CD4-positive, alpha-beta T cell treated with Interleukin-6 for 4 hours (primary cell): ENCODE results near the gene FERMT3.
"Not testable (repeated sequence)": the region's sequence is repeated elsewhere in the genome, so short reads cannot be mapped to it uniquely, and the experiment has no call there.

Experiments used
- DNase-seq: peaks from one replicate; pipeline ENCODE4 v3.0.0-alpha.2; 2020; ENCODE audit warnings: mixed read lengths

Gene FERMT3

DNA sequence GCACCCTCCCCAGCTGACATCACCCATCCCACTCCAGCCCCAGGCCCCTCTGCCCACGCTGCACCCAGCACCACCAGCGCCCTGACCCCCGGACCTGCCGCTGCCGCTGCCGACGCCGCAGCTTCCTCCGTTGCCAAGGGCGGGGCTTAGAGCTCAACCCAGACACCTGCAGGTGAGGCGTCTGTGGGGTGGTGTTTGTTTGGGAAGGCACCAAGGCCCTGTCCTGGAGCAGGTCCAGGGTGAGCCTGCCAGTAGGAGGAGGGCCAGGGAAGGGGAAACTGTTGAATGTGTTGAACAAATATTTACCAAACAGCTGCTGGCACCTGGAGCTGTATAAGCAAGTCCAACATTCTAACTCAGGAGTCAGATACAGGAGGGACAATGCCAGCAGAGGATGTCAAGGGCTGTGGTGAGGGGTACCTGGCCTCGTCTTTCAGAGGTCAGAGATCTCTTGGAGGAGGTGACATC, 31.0 kb downstream of the FERMT3 start:
- no peak for DNase-seq

DNA sequence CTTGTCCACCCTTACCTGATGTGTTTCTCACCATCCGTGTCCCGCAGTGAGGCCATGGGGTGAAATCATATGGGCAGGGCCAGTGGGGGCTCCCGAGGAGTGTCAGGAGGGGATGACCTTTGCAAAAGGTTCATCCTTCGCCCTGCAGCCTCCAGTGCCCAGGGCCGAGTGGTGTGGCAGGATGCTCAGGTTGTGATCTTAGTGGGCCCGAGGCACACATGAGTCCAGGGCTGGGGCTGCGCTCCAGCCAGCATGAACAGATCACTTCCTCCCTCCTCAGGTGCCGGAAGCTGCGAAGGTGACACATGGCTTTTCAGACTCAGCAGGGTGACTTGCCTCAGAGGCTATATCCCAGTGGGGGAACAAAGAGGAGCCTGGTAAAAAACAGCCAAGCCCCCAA, 31.6 kb downstream of the FERMT3 start:
- no peak for DNase-seq

DNA sequence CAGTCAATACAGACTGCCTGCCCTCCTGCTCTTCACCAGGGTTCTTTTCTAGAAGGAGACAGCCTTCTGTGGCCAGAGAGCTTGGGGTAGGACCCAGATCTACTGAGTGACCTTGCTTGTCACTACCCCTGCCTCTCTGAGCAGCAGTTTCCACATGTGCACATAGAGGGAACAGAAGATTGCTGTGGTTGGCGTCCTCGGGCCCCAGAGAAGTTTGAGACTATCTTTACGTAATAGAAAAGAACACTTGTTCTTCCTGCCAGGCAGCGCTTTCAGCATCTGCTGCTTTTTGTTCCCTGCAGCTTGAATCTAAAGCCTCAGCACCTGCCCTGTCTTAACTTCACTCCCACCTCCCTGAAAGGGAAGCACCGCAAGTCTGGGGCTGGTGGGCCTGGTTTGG, 32.5 kb downstream of the FERMT3 start:
- no peak for DNase-seq

DNA sequence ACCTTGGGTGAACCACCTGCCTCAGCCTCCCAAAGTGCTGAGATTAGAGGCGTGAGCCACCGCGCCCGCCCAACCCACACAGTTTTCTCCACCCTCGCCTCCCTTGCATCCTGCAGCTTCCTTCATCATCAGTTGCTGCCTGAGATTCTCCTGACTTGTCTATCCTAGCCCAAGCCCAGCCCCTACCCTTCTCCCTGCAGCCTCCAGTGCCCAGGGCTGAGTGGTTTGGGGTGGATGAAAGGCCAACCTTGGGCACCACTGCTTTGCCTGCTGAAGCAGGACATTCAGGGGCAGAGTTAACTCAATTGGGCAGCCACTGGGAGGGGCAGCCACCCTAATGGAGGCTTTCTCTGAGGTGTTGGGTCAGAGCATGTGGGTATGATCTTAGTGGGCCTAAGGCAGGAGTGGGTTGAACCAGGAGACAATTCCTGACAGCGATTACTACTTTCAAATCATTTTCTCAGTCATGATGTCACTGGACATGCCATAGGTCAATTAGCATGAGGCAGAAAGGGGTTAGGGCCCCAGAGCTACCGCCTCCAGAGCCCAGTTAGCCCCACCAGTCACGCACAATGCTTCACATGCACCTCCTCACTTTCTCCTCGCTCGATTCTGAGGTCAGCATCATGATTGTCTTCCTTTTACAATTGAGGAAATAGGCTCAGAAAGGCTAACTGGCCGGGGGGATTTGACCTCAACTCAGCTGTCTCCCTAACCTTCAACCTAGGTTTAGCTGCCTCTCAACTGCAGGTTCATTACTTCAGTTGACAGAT, 33.3 kb downstream of the FERMT3 start:
- DNase-seq, result no peak

- peak; percentile 98 for DNase-seq
Measured at GRCh38 chr11:64240435-64241240, 34.1 kb downstream of the FERMT3 start, which contains the start of gene FKBP2. Gene FKBP2 (plus strand): TSS chr11:64241095. CDS start chr11:64242388, 1,293 bp downstream.

GRCh38 chr11:64241241-64241490, 34.6 kb downstream of the FERMT3 start:
- DNase-seq, result no peak

DNA sequence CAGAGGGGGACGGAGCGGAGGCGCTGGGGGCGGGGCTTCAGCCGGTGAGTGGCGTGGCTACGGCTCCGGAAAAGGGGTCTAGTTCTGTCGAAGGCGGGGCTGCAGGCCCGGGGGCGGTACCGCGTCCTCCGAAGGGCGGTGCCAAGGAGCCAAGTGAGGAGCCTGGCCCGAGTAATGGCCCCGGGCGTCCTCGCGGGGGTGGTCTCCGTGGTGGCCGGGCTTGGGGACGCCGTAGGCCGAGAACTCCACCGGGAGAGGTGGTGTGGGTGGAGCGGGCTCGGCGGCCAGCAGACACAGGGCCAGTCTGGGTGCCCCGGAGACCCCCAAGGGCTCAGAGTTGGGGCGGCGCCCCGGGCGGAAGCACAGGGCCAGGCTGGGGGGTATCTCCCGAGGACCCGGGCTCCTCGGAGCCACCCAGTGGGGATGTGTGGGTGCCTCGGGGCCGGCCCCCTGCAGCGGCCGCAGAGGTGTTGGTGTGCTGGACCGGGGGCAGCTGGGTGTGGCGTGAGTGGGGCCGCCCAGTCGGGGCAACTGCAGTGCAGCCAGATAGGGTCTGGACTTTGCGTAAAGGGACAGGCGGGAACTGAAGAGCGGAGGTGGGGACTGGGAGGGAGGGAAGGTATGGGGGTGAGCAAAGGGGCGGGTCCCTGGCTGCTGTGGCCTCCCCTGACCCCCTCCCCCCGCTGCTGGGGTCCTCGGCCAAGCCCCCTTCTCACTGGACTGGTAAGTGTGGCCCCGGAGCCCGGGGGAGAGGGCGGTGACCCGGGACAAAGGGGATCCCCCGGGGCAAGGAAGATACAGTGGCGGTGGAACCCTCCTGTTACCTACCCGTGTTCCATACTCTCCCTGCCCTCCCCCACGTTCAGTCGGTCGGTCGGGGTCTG, 35.2 kb downstream of the FERMT3 start:
- peak; percentile 100 for DNase-seq

GRCh38 chr11:64243236-64243854, 36.8 kb downstream of the FERMT3 start:
- no peak for DNase-seq

- no peak for DNase-seq
Measured at GRCh38 chr11:64244107-64244506, 37.6 kb downstream of the FERMT3 start.

GRCh38 chr11:64244966-64245365, 38.4 kb downstream of the FERMT3 start:
- no peak for DNase-seq

GRCh38 chr11:64245401-64245796, 38.9 kb downstream of the FERMT3 start:
- DNase-seq, result peak; percentile 80

DNA sequence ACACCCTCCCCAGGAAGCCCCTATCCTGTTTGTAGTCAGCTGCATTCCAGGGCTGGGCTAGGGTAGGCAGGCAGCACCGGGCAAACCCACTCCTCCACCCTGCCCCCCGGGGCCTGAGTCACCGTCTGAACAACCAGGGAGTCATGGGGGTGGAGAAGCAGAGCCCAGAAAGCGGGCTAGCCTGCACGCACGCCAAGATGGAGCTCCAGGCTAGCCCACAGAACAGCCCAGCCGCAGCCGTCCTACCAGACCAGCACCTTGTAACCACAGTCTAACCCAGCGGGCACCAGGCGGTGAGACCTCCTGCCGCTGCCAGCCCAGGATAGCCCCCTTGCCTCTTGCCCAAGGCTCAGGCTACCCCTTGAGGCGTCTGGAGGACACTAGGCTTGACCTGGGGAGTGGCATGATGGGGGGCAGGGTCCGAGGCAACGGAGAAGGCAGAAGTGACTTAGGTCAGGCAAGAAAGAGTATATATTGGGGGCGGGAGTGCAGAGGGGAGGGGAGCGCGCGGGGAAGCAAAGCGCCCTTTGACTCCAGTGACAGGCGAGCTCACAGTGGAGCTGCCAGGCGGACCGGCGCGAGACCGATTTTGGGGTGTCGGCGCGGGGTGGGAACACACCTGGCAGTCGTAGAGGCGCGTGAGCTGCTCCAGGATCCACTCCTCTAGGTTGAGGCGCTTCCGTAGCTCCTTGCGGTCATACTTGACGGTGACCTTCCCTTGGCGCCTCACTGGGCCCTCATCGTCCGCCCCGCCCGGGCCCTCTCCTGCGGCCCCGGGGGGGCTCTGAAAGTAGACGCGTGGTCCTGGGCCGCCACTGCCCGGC, 39.5 kb downstream of the FERMT3 start:
- peak; percentile 91 for DNase-seq

DNA sequence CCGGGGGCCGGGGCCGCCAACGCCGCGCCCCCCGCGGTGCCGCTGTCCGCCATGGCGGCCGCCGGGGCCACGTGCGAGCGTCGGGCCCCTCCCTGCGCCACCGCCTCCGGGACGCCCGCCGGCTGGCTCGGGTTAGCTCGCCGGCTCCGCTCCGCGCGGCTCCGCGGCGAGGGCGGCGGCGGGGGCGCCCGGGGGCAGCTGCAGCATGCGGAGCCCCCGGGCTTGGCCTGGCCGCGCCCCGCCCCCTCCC, 40.0 kb downstream of the FERMT3 start:
- not testable (repeated sequence) for DNase-seq

- DNase-seq, result peak; percentile 92
Measured at GRCh38 chr11:64246871-64247728, 40.6 kb downstream of the FERMT3 start, which contains the start of gene PPP1R14B. Gene PPP1R14B (minus strand): TSS chr11:64246943. CDS start chr11:64246673, 270 bp downstream.

GRCh38 chr11:64247729-64248531, 41.4 kb downstream of the FERMT3 start:
- DNase-seq, result no peak

- no peak for DNase-seq
Measured at GRCh38 chr11:64248578-64248977, 42.1 kb downstream of the FERMT3 start.

GRCh38 chr11:64249038-64249437, 42.5 kb downstream of the FERMT3 start:
- DNase-seq, result no peak

DNA sequence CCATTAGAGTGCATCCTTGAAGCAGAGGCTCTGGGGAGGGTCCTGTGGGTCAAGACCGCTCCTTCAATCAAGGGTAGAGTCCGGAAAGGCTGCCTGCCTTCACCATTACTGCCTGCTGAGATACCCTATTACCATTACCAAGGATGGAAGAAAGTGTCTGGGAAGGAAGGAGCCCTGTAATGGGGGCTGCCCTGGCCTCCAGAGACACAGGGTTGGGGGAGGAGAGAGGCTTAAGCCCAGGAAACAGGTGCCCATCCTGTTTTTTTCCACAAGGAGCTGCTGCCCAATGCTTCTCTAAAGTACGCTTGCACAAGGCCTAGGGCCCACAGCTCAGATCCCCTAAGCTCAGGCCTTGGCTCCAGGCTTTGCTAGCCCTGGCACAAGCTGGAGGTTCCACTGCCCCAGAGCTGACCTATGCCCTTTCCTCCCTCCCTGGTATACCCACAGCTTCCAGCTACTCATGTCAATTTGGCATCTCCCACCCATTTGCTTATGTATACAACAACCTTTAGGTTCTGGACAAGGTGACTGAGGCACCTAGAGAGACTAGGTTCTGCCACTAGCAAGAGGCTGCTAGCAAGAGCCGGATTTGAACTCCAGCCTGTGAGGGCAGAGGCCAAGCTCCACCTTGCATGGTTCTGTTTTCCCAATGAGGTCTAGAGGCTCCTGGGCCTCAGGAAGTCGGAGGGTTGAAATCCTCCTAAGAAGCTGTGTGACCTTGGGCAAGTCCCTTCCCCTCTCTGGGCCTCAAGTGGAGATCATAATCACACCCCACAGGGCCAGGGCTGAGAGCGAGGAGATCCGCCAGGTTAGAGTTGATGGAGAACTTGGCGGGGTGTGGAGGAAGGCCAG, 43.3 kb downstream of the FERMT3 start:
- DNase-seq, result no peak

DNA sequence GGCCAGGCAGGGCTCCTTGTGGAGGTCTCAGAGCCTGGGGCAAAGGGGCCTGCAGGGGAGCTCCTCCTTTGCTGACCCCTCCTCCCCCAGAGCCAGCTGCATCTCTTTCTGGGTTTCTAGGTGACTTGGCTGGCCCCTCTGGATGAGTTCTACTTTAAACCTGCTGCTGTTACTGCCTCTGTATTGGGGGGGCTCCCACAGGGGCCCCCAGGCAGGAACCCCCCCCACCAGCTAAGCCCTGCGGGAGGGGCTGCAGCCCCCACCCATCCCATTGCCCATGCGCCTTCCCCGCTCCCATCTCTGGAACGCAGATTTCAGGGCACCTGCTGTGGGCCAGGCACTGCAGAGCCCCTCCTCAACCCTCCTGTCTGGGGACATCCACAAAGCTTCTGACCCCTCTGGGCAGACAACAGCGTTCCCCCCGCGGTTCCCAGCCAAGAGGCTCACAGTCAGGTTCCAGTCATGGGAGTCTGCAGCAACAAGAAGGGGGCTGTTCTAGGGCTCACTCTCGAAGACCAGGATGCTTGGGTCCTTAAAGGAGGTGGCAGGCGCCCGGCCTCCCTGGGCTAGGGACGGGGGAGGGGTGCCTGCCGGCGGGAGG, 44.0 kb downstream of the FERMT3 start:
- no peak for DNase-seq
